A673 (cell line): ENCODE measurements around the gene SIRPA. TPM values are rescaled to one million over a fixed set of nuclear protein-coding genes. Genes with fewer than 3 reads are reported as not detected.

ENCODE experiments used
- BruUV-seq: library from RNA; stranded (reverse); fragments of 400-500 nt; replicated peaks from 2 replicates; lab custom pipeline; 2021; lab: Mats Ljungman, UMichigan
- CTCF ChIA-PET: fragments of 300-600 bp; sonication (Branson Sonifier 250); formaldehyde crosslinking; loops from one replicate; lab custom pipeline; 2022; ENCODE audit warnings: antibody characterized with exemption; lab: Charles Lee
- POLR2A ChIA-PET: fragments of 300-600 bp; sonication (Branson Sonifier 250); formaldehyde crosslinking; loops from one replicate; lab custom pipeline; 2022; ENCODE audit warnings: antibody characterized with exemption; ENCODE audit not compliant: low non-redundant PET; lab: Charles Lee
- DNase-seq: peaks from one replicate; pipeline ENCODE4 v3.0.0-alpha.2; 2015; ENCODE audit warnings: low spot score
- H3K27ac ChIP-seq: fragments of 200-600 bp; sonication (generic); 2 replicates; pipeline ENCODE4 v1.5.1; 2016; ENCODE audit warnings: mixed run types, low read depth, mild to moderate bottlenecking, mixed read lengths, antibody characterized with exemption, low read length; ENCODE audit not compliant: poor library complexity, severe bottlenecking
- H3K27me3 ChIP-seq: fragments of 200-600 bp; sonication (generic); replicated peaks from 2 replicates; pipeline ENCODE4 v1.6.1; 2017; ENCODE audit warnings: mixed run types, low read depth, mild to moderate bottlenecking, mixed read lengths, antibody characterized with exemption, low read length; ENCODE audit not compliant: insufficient read depth, poor library complexity
- H3K36me3 ChIP-seq: fragments of 200-600 bp; sonication (generic); 2 replicates; pipeline ENCODE4 v1.6.1; 2016; ENCODE audit warnings: mixed run types, mild to moderate bottlenecking, mixed read lengths, antibody characterized with exemption, low read length; ENCODE audit not compliant: insufficient read depth, poor library complexity, severe bottlenecking
- H3K4me1 ChIP-seq: fragments of 200-600 bp; sonication (generic); 2 replicates; pipeline ENCODE4 v1.6.1; 2017; ENCODE audit warnings: mixed run types, mild to moderate bottlenecking, mixed read lengths, antibody characterized with exemption, low read length; ENCODE audit not compliant: insufficient read depth, poor library complexity, severe bottlenecking
- H3K4me3 ChIP-seq: fragments of 200-600 bp; sonication (generic); 2 replicates; pipeline ENCODE4 v1.5.1; 2016; ENCODE audit warnings: low read depth, mixed run types, mild to moderate bottlenecking, mixed read lengths, low read length; ENCODE audit not compliant: poor library complexity, severe bottlenecking
- H3K9me3 ChIP-seq: fragments of 200-600 bp; sonication (generic); 2 replicates; pipeline ENCODE4 v1.6.1; 2016; ENCODE audit warnings: mixed run types, low read depth, mild to moderate bottlenecking, mixed read lengths, antibody characterized with exemption, low read length; ENCODE audit not compliant: poor library complexity, severe bottlenecking
- CTCF ChIP-seq: fragments of 300-800, 200-600 bp; sonication (generic); conservative IDR thresholded peaks from 2 replicates; pipeline ENCODE4 v1.5.1; 2017; ENCODE audit warnings: low read depth, mild to moderate bottlenecking, antibody characterized with exemption, low read length, moderate library complexity, mixed read lengths
- EZH2 ChIP-seq: fragments of 200-600 bp; sonication (generic); IDR thresholded peaks from 2 replicates; pipeline ENCODE4 v1.6.1; 2017; ENCODE audit warnings: borderline replicate concordance, low read depth, mild to moderate bottlenecking, mixed read lengths, antibody characterized with exemption, low read length; ENCODE audit not compliant: poor library complexity, severe bottlenecking
- intact Hi-C: fragments of 100-400 bp; cut with micrococcal nuclease; formaldehyde crosslinking; loops from one replicate; pipeline ENCODE4 v1.10.0; 2022; ENCODE audit not compliant: unreplicated experiment
- total RNA-seq: library from RNA; stranded (reverse); gene quantifications from 2 replicates; pipeline ENCODE4 v1.2.3, GENCODE V29; 2021

Gene SIRPA
- total RNA-seq, 1 experiment from 2014 or later, result 81.0 TPM

- no peak for DNase-seq
- ChIA-PET POLR2A (no interaction called here), CTCF (interaction anchor here (0.6 kb wide), 1 partner anchor 1126 kb away, joined by 5 read pairs; no protein-coding TSS in a partner anchor)
- no TSS peak for BruUV-seq
- H3K9me3 ChIP-seq, result no peaks in the 10 kb centered on the region
- no peaks in the 10 kb centered on the region for H3K27me3 ChIP-seq
- TF ChIP-seq CTCF (no peak), EZH2 (no peak)
- H3K36me3 ChIP-seq, result peaks cover 14% of the 10 kb centered on the region
- peak overlapping the region; percentile 88 for H3K4me3 ChIP-seq
- H3K4me1 ChIP-seq, result peaks cover 42% of the 10 kb centered on the region
- intact Hi-C loops, result no loop called here
- H3K27ac ChIP-seq, result peak overlapping the region; percentile 60
Observed at GRCh38 chr20:1898482-1899240, 3.5 kb downstream of the SIRPA start.

GRCh38 chr20:1899241-1899525, 4.0 kb downstream of the SIRPA start:
- H3K4me3 ChIP-seq, result no peak overlapping the region
- peaks cover 16% of the 10 kb centered on the region for H3K36me3 ChIP-seq
- H3K27ac ChIP-seq, result peak overlapping the region; percentile 60
- DNase-seq, result no peak
- POLR2A ChIA-PET, result no interaction called here
- H3K4me1 ChIP-seq, result peaks cover 42% of the 10 kb centered on the region
- H3K27me3 ChIP-seq, result no peaks in the 10 kb centered on the region
- CTCF ChIA-PET, result interaction anchor here (0.6 kb wide), 1 partner anchor 1127 kb away, joined by 5 read pairs; no protein-coding TSS in a partner anchor
- no peaks in the 10 kb centered on the region for H3K9me3 ChIP-seq
- BruUV-seq, result no TSS peak
- intact Hi-C loops, result no loop called here
- TF ChIP-seq EZH2 (no peak), CTCF (no peak)

- intact Hi-C loops, result no loop called here
- DNase-seq, result peak; percentile 87
- CTCF ChIA-PET, result interaction anchor here (0.6 kb wide), 1 partner anchor 84 kb away, joined by 3 read pairs; no protein-coding TSS in a partner anchor
- Histone ChIP-seq H3K36me3 (peaks cover 22% of the 10 kb centered on the region), H3K9me3 (no peaks in the 10 kb centered on the region), H3K4me3 (no peak overlapping the region), H3K4me1 (peaks cover 42% of the 10 kb centered on the region), H3K27ac (peak overlapping the region; percentile 60), H3K27me3 (no peaks in the 10 kb centered on the region)
- POLR2A ChIA-PET, result no interaction called here
- TF ChIP-seq EZH2 (no peak), CTCF (peak; percentile 72)
- BruUV-seq, result no TSS peak
Observed at GRCh38 chr20:1900321-1900801, 5.2 kb downstream of the SIRPA start.
